Keratinocyte (primary cell): ENCODE data around the gene APOL3. TPM values are rescaled to one million over a fixed set of nuclear protein-coding genes. Genes with fewer than 3 reads are reported as not detected.

Experiments
- DNase-seq: peaks from one replicate; pipeline ENCODE4 v3.0.0-alpha.2; 2011; ENCODE audit warnings: low read depth, missing footprints, low spot score
- FAIRE-seq: peaks from 2 replicates; lab custom pipeline; 2011; peaks lifted over from hg19 to GRCh38; lab: Jason Lieb, UNC
- H2AFZ ChIP-seq: 2 replicates; pipeline ENCODE4 v1.6.0; 2012; ENCODE audit warnings: low read length, control low read depth, inconsistent platforms; ENCODE audit not compliant: control insufficient read depth
- H3K27ac ChIP-seq: 2 replicates; pipeline ENCODE4 v1.5.1; 2011; ENCODE audit warnings: low read length; ENCODE audit not compliant: control insufficient read depth, insufficient read depth
- H3K27me3 ChIP-seq: 3 replicates; pipeline ENCODE4 v1.6.0; 2011; ENCODE audit warnings: low read length; ENCODE audit not compliant: control insufficient read depth, insufficient read depth; ENCODE audit errors: extremely low read depth
- H3K36me3 ChIP-seq, 2 experiments: 2 replicates in 1 of 2; 3 replicates in 1 of 2; pipeline ENCODE4 v1.5.1; 2011; ENCODE audit warnings: low read length in 2 of 2, mild to moderate bottlenecking in 1 of 2; ENCODE audit not compliant: control insufficient read depth in 2 of 2, insufficient read depth in 2 of 2; ENCODE audit errors: extremely low read depth in 1 of 2
- H3K4me1 ChIP-seq: 3 replicates; pipeline ENCODE4 v1.5.1; 2011; ENCODE audit warnings: low read length; ENCODE audit not compliant: control insufficient read depth, insufficient read depth; ENCODE audit errors: extremely low read depth
- H3K4me2 ChIP-seq: 3 replicates; pipeline ENCODE4 v1.6.0; 2011; ENCODE audit warnings: low read depth, low read length; ENCODE audit not compliant: control insufficient read depth, insufficient read depth; ENCODE audit errors: extremely low read depth
- H3K4me3 ChIP-seq, 3 experiments: fragments of 200-600 bp in 1 of 3; sonication (generic) in 1 of 3; 2 replicates in 2 of 3; 3 replicates in 1 of 3; pipeline ENCODE4 v1.5.1; 2011 to 2016; ENCODE audit warnings: low read length in 3 of 3, mild to moderate bottlenecking in 3 of 3, control low read depth in 2 of 3, inconsistent platforms in 1 of 3, low read depth in 1 of 3, mixed read lengths in 1 of 3, mixed run types in 1 of 3, moderate library complexity in 1 of 3; ENCODE audit not compliant: control insufficient read depth in 2 of 3, insufficient read depth in 2 of 3; ENCODE audit errors: extremely low read depth in 1 of 3
- H3K79me2 ChIP-seq: 2 replicates; pipeline ENCODE4 v1.6.0; 2012; ENCODE audit warnings: low read length; ENCODE audit not compliant: control insufficient read depth, insufficient read depth
- H3K9ac ChIP-seq: 3 replicates; pipeline ENCODE4 v1.6.0; 2011; ENCODE audit warnings: low read length; ENCODE audit not compliant: control insufficient read depth, insufficient read depth; ENCODE audit errors: extremely low read depth
- H3K9me1 ChIP-seq: 3 replicates; pipeline ENCODE4 v1.6.0; 2011; ENCODE audit warnings: low read length; ENCODE audit not compliant: control insufficient read depth, insufficient read depth; ENCODE audit errors: extremely low read depth
- H3K9me3 ChIP-seq: 2 replicates; pipeline ENCODE4 v1.5.1; 2012; ENCODE audit warnings: low read depth, low read length; ENCODE audit not compliant: control insufficient read depth
- H4K20me1 ChIP-seq: 3 replicates; pipeline ENCODE4 v1.6.0; 2011; ENCODE audit warnings: low read length; ENCODE audit not compliant: control insufficient read depth, insufficient read depth; ENCODE audit errors: extremely low read depth
- EZH2 ChIP-seq: IDR thresholded peaks from one replicate; pipeline ENCODE4 v1.6.1; 2012; ENCODE audit warnings: inconsistent platforms, mild to moderate bottlenecking, low read length, moderate library complexity
- dilution Hi-C: fragments of 300-500 bp; cut with MboI; formaldehyde crosslinking; loops from one replicate; pipeline ENCODE4 v1.7.0; 2020; ENCODE audit warnings: low sequenced_read_pairs; ENCODE audit not compliant: extremely low pct_ligation_motif_present
- polyA plus RNA-seq, 5 experiments: library from polyadenylated mRNA; depleted of rRNA in 3 of 5; stranded (reverse) in 3 of 5; stranded (forward) in 1 of 5; unstranded in 1 of 5; fragments of >200 nt; gene quantifications; 1 replicate in 1 of 5; 2 replicates in 3 of 5; 3 replicates in 1 of 5; pipeline versions ENCODE4 v1.2.1 to v1.2.3, GENCODE V29; 2011 to 2012; ENCODE audit warnings: missing spikeins in 2 of 5, low read depth in 1 of 5, low replicate concordance in 1 of 5
- TF ChIP-seq, protein P1 (sequence below), 3 experiments: IDR thresholded peaks in 1 of 3; conservative IDR thresholded peaks in 1 of 3; optimal IDR thresholded peaks in 1 of 3; 2 replicates in 2 of 3; 3 replicates in 1 of 3; pipeline versions ENCODE3 to v1.5.1; 2011; ENCODE audit warnings: low read length in 3 of 3, mild to moderate bottlenecking in 3 of 3, moderate library complexity in 2 of 3, control low read depth in 1 of 3, inconsistent platforms in 1 of 3; ENCODE audit not compliant: insufficient read depth in 2 of 3; ENCODE audit errors: extremely low read depth in 1 of 3

The APOL3 gene
- polyA plus RNA-seq, 1 donor (not counting 4 experiments of a cell fraction or from before 2014, with no cell fraction given): 0.92 TPM

DNA sequence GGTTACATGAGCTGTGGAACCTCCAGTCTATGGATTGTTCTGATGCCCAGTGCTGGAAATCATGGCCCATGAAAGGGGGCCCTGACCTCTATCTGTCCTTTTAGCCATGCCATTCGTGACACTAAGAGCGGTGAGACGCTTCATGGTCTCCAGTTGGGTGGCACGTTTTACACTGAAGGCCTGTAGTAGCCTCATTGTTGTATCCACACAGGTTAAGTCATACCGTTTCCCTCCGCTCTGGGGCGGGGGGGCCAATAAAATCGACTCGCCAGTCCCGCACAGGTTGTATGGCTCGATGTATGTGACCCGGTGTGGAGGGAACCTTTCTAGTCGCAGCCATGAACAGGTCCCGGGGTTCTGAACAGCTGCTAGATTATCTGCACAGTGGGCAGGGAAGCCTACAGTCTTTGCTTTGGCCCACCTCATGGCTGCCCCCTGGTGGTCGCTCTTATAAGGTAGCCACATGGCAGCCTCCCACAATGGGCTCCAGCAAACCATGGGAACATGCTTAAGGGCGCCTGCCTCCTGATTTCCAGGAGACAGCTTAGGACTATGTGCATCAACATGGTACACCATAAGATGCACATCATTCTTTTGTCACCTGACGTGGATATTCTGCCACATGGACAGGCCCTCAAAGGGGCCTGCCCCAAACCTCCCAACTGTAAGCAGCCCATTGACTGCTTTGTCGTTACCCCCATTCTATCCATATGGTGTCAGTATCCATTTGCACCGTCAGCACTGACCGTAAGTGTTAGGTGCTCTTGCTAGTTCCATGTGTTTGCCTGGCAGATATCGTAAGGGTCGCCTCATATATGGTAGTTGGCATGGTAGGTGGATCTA is 19.7 kb upstream of the APOL3 start:
- peak; percentile 15 for DNase-seq

DNA sequence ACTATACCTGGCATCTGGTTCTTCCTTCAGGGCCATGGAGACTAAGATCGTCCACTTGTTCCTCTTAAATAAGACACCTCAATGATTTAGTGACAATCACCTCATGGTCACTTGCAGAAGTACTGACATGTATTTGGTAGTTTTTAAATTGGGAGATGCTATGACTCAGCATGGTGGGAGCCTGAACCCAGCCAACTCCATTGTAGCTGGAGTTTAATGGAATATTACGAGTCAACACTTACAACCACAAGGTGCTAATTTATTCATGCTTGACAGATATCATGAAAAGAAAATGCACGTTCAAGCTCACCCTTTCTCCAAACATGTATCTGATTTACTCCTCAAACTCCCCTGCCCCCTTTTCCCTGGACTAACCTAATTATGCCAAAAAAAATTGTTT is 16.6 kb upstream of the APOL3 start:
- dilution Hi-C loops: no loop called here
- Histone ChIP-seq H3K27ac (no peak overlapping the region), H3K9me3 (no peaks in the 10 kb centered on the region), H3K36me3 (no peaks in the 10 kb centered on the region), H3K4me2 (no peak overlapping the region), H3K4me1 (no peaks in the 10 kb centered on the region), H4K20me1 (no peaks in the 10 kb centered on the region), H2AFZ (no peak overlapping the region), H3K79me2 (no peaks in the 10 kb centered on the region), H3K27me3 (no peaks in the 10 kb centered on the region), H3K9me1 (no peaks in the 10 kb centered on the region), H3K9ac (no peak overlapping the region), H3K4me3 (no peak overlapping the region)
- no peak for TF ChIP-seq EZH2
- TF ChIP-seq, protein P1, sequence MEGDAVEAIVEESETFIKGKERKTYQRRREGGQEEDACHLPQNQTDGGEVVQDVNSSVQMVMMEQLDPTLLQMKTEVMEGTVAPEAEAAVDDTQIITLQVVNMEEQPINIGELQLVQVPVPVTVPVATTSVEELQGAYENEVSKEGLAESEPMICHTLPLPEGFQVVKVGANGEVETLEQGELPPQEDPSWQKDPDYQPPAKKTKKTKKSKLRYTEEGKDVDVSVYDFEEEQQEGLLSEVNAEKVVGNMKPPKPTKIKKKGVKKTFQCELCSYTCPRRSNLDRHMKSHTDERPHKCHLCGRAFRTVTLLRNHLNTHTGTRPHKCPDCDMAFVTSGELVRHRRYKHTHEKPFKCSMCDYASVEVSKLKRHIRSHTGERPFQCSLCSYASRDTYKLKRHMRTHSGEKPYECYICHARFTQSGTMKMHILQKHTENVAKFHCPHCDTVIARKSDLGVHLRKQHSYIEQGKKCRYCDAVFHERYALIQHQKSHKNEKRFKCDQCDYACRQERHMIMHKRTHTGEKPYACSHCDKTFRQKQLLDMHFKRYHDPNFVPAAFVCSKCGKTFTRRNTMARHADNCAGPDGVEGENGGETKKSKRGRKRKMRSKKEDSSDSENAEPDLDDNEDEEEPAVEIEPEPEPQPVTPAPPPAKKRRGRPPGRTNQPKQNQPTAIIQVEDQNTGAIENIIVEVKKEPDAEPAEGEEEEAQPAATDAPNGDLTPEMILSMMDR (optimal IDR thresholded peaks at IDR 0.05 in 1 of 3, IDR thresholded peaks at IDR 0.05 in 1 of 3, conservative IDR thresholded peaks at IDR 0.05 in 1 of 3; ENCODE audit: extremely low read depth in 1 of 3, insufficient read depth in 2 of 3, low read length in 3 of 3): no peak
- FAIRE-seq (no peak), DNase-seq (no peak)

More for the DNA sequence above, 19.7 kb upstream of the APOL3 start:
- no peak for FAIRE-seq
- Histone ChIP-seq H3K36me3 (no peaks in the 10 kb centered on the region), H3K4me1 (no peaks in the 10 kb centered on the region), H3K79me2 (no peaks in the 10 kb centered on the region), H3K4me3 (no peak overlapping the region), H4K20me1 (no peaks in the 10 kb centered on the region), H3K27me3 (no peaks in the 10 kb centered on the region), H3K9me1 (no peaks in the 10 kb centered on the region), H3K9ac (no peak overlapping the region), H2AFZ (no peak overlapping the region), H3K4me2 (no peak overlapping the region), H3K27ac (no peak overlapping the region), H3K9me3 (no peaks in the 10 kb centered on the region)
- dilution Hi-C loops: no loop called here
- TF ChIP-seq, protein P1 (optimal IDR thresholded peaks at IDR 0.05 in 1 of 3, IDR thresholded peaks at IDR 0.05 in 1 of 3, conservative IDR thresholded peaks at IDR 0.05 in 1 of 3; ENCODE audit: extremely low read depth in 1 of 3, insufficient read depth in 2 of 3, low read length in 3 of 3): peak; percentile 63 to 88 (median 64)
- no peak for TF ChIP-seq EZH2
